Uterus (tissue), 4 donors: ENCODE measurements around the gene EIF4EBP3. TPM values are rescaled to one million over a fixed set of nuclear protein-coding genes. Genes with fewer than 3 reads are reported as not detected.

ENCODE experiments used
- DNase-seq, 2 donors: peaks; one replicate each; pipeline ENCODE4 v3.0.0-alpha.2; 2019 to 2020
- H3K27ac ChIP-seq, 2 donors: fragments of 200-600 bp; sonication (generic); 1 replicate in 1 of 2; 2 replicates in 1 of 2; pipeline ENCODE4 v1.5.1; 2016 to 2018
- H3K27me3 ChIP-seq, 2 donors: fragments of 200-600 bp; sonication (generic); one replicate each; pipeline ENCODE4 v1.5.1; 2018 to 2019; ENCODE audit warnings: control low read depth in 1 of 2
- H3K36me3 ChIP-seq, 2 donors: fragments of 200-600 bp; sonication (generic); one replicate each; pipeline ENCODE4 v1.5.1; 2019; ENCODE audit warnings: control low read depth in 1 of 2
- H3K4me1 ChIP-seq, 2 donors: fragments of 200-600 bp; sonication (generic); one replicate each; pipeline ENCODE4 v1.5.1; 2018 to 2019; ENCODE audit warnings: control low read depth in 1 of 2
- H3K4me3 ChIP-seq, 2 donors: fragments of 200-600 bp; sonication (generic); 1 replicate in 1 of 2; 2 replicates in 1 of 2; pipeline ENCODE4 v1.5.1; 2018 to 2019; ENCODE audit warnings: mild to moderate bottlenecking in 1 of 2
- H3K9me3 ChIP-seq, 2 donors: fragments of 200-600 bp; sonication (generic); one replicate each; pipeline ENCODE4 v1.5.1; 2019; ENCODE audit warnings: control low read depth in 1 of 2
- CTCF ChIP-seq, 4 experiments: fragments of 200-600 bp in 2 of 4; fragments of 450-650 bp in 2 of 4; sonication (generic) in 2 of 4; IDR thresholded peaks; one replicate each; pipeline ENCODE4 v1.5.1; 2016 to 2019; ENCODE audit warnings: antibody characterized with exemption in 4 of 4, mild to moderate bottlenecking in 2 of 4, moderate library complexity in 1 of 4
- POLR2A ChIP-seq, 2 donors: fragments of 450-650 bp; IDR thresholded peaks; one replicate each; pipeline ENCODE4 v1.6.1; 2016; ENCODE audit warnings: antibody characterized with exemption in 2 of 2, mild to moderate bottlenecking in 1 of 2, moderate library complexity in 1 of 2
- intact Hi-C: fragments of 100-400 bp; cut with DNase I; formaldehyde crosslinking; loops from one replicate; pipeline ENCODE4 v1.15.1; 2023; ENCODE audit warnings: low total_unique reads
- microRNA-seq: library from miRNA; unstranded; fragments of <30 nt; microRNA quantifications from one replicate; pipeline ENCODE4, GENCODE V29; 2016; ENCODE audit warnings: borderline microRNAs expressed, borderline replicate concordance
- small RNA-seq: library from RNA; depleted of rRNA; stranded (forward); fragments of <200 nt; gene quantifications from one replicate; pipeline ENCODE3, GENCODE V24; 2016
- total RNA-seq, 4 donors: library from RNA; depleted of rRNA in 3 of 4; stranded (reverse); fragments of >200 nt in 3 of 4; gene quantifications; one replicate each; pipeline versions ENCODE4 v1.1.0 to v1.2.4, GENCODE V29; 2014 to 2023
- donor health status: DM: yes; HTN: yes; CAD: no.

EIF4EBP3 gene
- total RNA-seq, 4 donors from 2014 or later = 7.8 TPM; not detected in 3

DNA sequence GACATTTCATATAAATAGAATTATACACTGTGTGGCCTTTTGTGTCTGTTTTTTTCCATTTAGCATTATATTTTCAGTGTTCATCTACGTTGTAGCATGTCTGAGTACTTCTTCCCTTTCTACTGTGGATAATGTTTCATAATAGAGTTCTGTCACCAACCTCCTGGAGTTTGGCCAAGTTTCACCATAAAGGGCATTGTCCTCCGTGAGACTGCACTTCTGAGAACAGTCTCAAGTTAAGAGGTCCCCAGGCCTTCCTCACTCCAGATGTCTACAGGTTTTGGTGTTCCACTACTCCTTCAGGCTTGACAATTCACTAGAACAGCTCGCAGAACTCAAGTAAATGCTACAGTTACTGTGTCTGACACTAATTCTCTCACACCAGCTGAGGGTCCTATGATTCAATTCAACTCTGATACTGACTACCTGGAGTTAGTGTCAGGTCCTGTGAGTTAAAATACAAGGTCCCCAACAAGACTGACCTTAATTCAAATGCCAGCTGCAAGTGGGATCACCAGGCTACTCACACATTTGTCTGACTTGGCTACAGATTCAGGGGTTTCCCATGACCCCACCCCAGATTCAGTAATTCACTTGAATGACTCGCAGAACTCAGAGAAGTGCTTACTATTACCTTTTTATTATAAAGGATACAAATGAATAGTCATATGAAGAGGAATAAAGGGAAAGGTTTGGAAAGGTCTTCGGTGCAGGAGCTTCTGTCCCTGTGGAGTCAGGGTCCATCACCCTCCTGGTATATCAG, 48.3 kb downstream of the EIF4EBP3 start:
- DNase-seq = no peak
- H3K9me3 ChIP-seq = no peaks in the 10 kb centered on the region
- no peak overlapping the region for H3K4me3 ChIP-seq
- no peaks in the 10 kb centered on the region for H3K4me1 ChIP-seq
- H3K36me3 ChIP-seq = no peaks in the 10 kb centered on the region
- TF ChIP-seq POLR2A (IDR thresholded peaks at IDR 0.05) = no peak
- TF ChIP-seq CTCF (IDR thresholded peaks at IDR 0.05) = no peak
- intact Hi-C loops = no loop called here
- no peaks in the 10 kb centered on the region for H3K27me3 ChIP-seq
- H3K27ac ChIP-seq = no peak overlapping the region

DNA sequence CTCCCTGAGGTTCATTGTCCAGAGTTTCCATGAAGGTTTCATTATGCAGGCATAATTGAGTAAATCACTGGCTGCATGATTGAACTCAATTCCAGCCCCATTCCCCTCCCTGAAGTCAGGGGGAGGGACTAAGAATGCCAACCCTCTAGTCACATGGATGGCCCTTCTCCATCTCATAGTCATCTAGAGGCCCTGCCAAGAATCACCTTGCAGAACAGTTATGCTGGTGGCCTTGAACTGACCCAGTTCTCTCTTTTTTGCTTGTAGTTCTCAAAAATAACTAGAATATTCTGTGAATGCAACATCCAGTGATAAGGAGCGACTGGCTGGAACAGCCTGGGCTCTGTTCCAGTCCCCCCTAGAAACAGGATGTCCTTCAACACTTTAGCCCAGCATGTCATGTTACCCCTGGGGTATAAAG, 48.9 kb downstream of the EIF4EBP3 start:
- no peaks in the 10 kb centered on the region for H3K36me3 ChIP-seq
- no peak for TF ChIP-seq CTCF (IDR thresholded peaks at IDR 0.05)
- no peak for TF ChIP-seq POLR2A (IDR thresholded peaks at IDR 0.05)
- no peak overlapping the region for H3K27ac ChIP-seq
- no peaks in the 10 kb centered on the region for H3K9me3 ChIP-seq
- intact Hi-C loops = no loop called here
- no peak overlapping the region for H3K4me3 ChIP-seq
- no peaks in the 10 kb centered on the region for H3K4me1 ChIP-seq
- DNase-seq = no peak
- no peaks in the 10 kb centered on the region for H3K27me3 ChIP-seq

DNA sequence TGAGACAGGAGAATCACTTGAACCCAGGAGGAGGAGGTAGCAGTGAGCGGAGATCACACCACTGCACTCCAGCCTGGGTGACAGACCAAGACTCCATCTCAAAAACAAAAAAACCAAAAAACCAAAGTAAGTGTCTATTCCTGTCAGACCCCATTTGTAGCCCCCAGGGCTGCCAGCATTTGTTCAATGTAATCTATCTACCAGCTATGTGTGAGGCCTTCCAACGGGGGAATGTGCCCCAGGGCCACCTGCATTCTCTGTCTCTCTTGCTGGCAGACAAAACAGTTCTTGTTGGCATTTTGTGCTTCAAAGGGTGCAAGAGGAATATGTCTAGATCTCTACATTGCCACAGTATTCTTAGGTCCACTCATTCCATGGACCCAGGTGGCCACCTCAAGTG, 51.4 kb downstream of the EIF4EBP3 start:
- Histone ChIP-seq H3K27ac (no peak overlapping the region), H3K36me3 (no peaks in the 10 kb centered on the region), H3K4me3 (no peak overlapping the region), H3K27me3 (no peaks in the 10 kb centered on the region), H3K4me1 (no peaks in the 10 kb centered on the region), H3K9me3 (no peaks in the 10 kb centered on the region)
- intact Hi-C loops = no loop called here
- no peak for DNase-seq
- TF ChIP-seq POLR2A (IDR thresholded peaks at IDR 0.05) (no peak), CTCF (IDR thresholded peaks at IDR 0.05) (no peak)

Small RNA genes within 50 kb of the gene (microRNA-seq; reads per million reads assigned to microRNA genes)
- gene MIR6831 = not detected

Small RNA genes within 50 kb of the gene (small RNA-seq; reads per million reads assigned to genes)
- gene RF00279 (not detected), gene RF00443 (not detected)

Other genes with a start within 250 kb of the EIF4EBP3 start
- 100 to 1,000 TPM in 1 of 4 donors, 10 to 100 TPM in 3; 42.7 to 102 (median 70.9) TPM for gene PFDN1, start 244.6 kb upstream of the EIF4EBP3 start, total RNA-seq
- gene HBEGF, start 201.1 kb upstream of the EIF4EBP3 start, total RNA-seq = 10 to 100 TPM in 2 of 4 donors, 1 to 10 TPM in 1, under 1 TPM in 1; 0.77 to 24.4 (median 8.4) TPM
- gene SLC4A9, start 187.5 kb upstream of the EIF4EBP3 start, total RNA-seq = under 1 TPM in 1 of 4 donors, not detected in 3; 0.12 TPM
- gene ANKHD1, start 145.8 kb upstream of the EIF4EBP3 start, total RNA-seq = 100 to 1,000 TPM; 106 to 200 (median 161) TPM
- 10 to 100 TPM in 3 of 4 donors, 1 to 10 TPM in 1; 2.6 to 32.6 (median 22.9) TPM for gene SRA1, start 9.8 kb downstream of the EIF4EBP3 start, total RNA-seq
- 10 to 100 TPM in 3 of 4 donors, 1 to 10 TPM in 1; 6.5 to 54.7 (median 27.4) TPM for gene APBB3, start 16.9 kb downstream of the EIF4EBP3 start, total RNA-seq
- gene SLC35A4, start 17.2 kb downstream of the EIF4EBP3 start, total RNA-seq = 10 to 100 TPM in 3 of 4 donors, 1 to 10 TPM in 1; 6.4 to 39.7 (median 21.7) TPM
- gene CD14, start 85.5 kb downstream of the EIF4EBP3 start, total RNA-seq = 10 to 100 TPM in 3 of 4 donors, under 1 TPM in 1; 0.51 to 48.5 (median 34.0) TPM
- gene TMCO6, start 91.8 kb downstream of the EIF4EBP3 start, total RNA-seq = 10 to 100 TPM in 3 of 4 donors, 1 to 10 TPM in 1; 6.2 to 36.2 (median 22.7) TPM
- gene NDUFA2, start 100.0 kb downstream of the EIF4EBP3 start, total RNA-seq = 100 to 1,000 TPM in 1 of 4 donors, 10 to 100 TPM in 3; 17.2 to 103 (median 35.6) TPM
- 100 to 1,000 TPM in 2 of 4 donors, 10 to 100 TPM in 2; 60.9 to 265 (median 89.3) TPM for gene IK, start 100.2 kb downstream of the EIF4EBP3 start, total RNA-seq
- gene WDR55, start 117.2 kb downstream of the EIF4EBP3 start, total RNA-seq = 10 to 100 TPM in 3 of 4 donors, 1 to 10 TPM in 1; 5.9 to 21.9 (median 17.9) TPM
- gene DND1, start 125.9 kb downstream of the EIF4EBP3 start, total RNA-seq = 1 to 10 TPM in 2 of 4 donors, under 1 TPM in 2; 0.28 to 2.6 (median 0.92) TPM
- gene HARS1, start 143.7 kb downstream of the EIF4EBP3 start, total RNA-seq = 10 to 100 TPM; 20.3 to 50.5 (median 40.4) TPM
- 10 to 100 TPM in 2 of 4 donors, 1 to 10 TPM in 2; 2.6 to 38.0 (median 15.7) TPM for gene HARS2, start 143.8 kb downstream of the EIF4EBP3 start, total RNA-seq
- gene ZMAT2, start 152.8 kb downstream of the EIF4EBP3 start, total RNA-seq = 10 to 100 TPM; 18.2 to 41.9 (median 30.4) TPM
- under 1 TPM in 1 of 4 donors, not detected in 3; 0.41 TPM for gene PCDHA1, start 238.5 kb downstream of the EIF4EBP3 start, total RNA-seq
- gene PCDHA2, start 247.2 kb downstream of the EIF4EBP3 start, total RNA-seq = under 1 TPM in 3 of 4 donors, not detected in 1; 0.26 to 0.76 (median 0.52) TPM